Suprapubic skin (tissue), 4 donors: Measurements from ENCODE around the gene ATL1. TPM values are rescaled to one million over a fixed set of nuclear protein-coding genes. Genes with fewer than 3 reads are reported as not detected.
"Not testable (repeated sequence)": the region's sequence is repeated elsewhere in the genome, so short reads cannot be mapped to it uniquely, and the experiment has no call there.

Source experiments
- DNase-seq, 2 donors: peaks; one replicate each; pipeline ENCODE4 v3.0.0-alpha.2; 2019; ENCODE audit warnings: low spot score in 2 of 2
- H3K27ac ChIP-seq: fragments of 200-600 bp; sonication (generic); one replicate; pipeline ENCODE4 v1.5.1; 2019
- H3K27me3 ChIP-seq: fragments of 200-600 bp; sonication (generic); one replicate; pipeline ENCODE4 v1.5.1; 2019
- H3K36me3 ChIP-seq: fragments of 200-600 bp; sonication (generic); one replicate; pipeline ENCODE4 v1.5.1; 2019
- H3K4me1 ChIP-seq: fragments of 200-600 bp; sonication (generic); one replicate; pipeline ENCODE4 v1.5.1; 2019
- H3K4me3 ChIP-seq: fragments of 200-600 bp; sonication (generic); one replicate; pipeline ENCODE4 v1.5.1; 2019; ENCODE audit warnings: mild to moderate bottlenecking
- H3K9me3 ChIP-seq: fragments of 200-600 bp; sonication (generic); one replicate; pipeline ENCODE4 v1.5.1; 2019
- EP300 ChIP-seq: sonication (generic); formaldehyde crosslinking; IDR thresholded peaks from one replicate; pipeline ENCODE4 v1.6.1; 2017; ENCODE audit warnings: antibody characterized with exemption
- POLR2A ChIP-seq, 2 donors: fragments of 450-650 bp; IDR thresholded peaks; one replicate each; pipeline ENCODE4 v1.6.1; 2017; ENCODE audit warnings: antibody characterized with exemption in 2 of 2, mild to moderate bottlenecking in 2 of 2, moderate library complexity in 2 of 2
- POLR2AphosphoS5 ChIP-seq, 3 donors: sonication (generic); formaldehyde crosslinking; IDR thresholded peaks; one replicate each; pipeline ENCODE4 v1.6.1; 2017; ENCODE audit warnings: antibody characterized with exemption in 3 of 3
- WGBS: methylation state at CpG from one replicate; pipeline ENCODE4 v1.1.5; 2018; 5-methylcytosine and 5-hydroxymethylcytosine counted together
- total RNA-seq, 4 donors: library from RNA; depleted of rRNA; stranded (reverse); fragments of >200 nt; gene quantifications; one replicate each; pipeline ENCODE4 v1.1.0, GENCODE V29; 2016
- TF ChIP-seq, protein P1 (sequence below), 2 donors: fragments of 200-600 bp in 1 of 2; fragments of 450-650 bp in 1 of 2; sonication (generic) in 1 of 2; IDR thresholded peaks; one replicate each; pipeline ENCODE4 v1.5.1; 2016 to 2019; ENCODE audit warnings: antibody characterized with exemption in 2 of 2, mild to moderate bottlenecking in 1 of 2, moderate library complexity in 1 of 2

ATL1 gene
- total RNA-seq, 4 donors from 2014 or later = 8.2 to 22.8 (median 14.5) TPM

DNA sequence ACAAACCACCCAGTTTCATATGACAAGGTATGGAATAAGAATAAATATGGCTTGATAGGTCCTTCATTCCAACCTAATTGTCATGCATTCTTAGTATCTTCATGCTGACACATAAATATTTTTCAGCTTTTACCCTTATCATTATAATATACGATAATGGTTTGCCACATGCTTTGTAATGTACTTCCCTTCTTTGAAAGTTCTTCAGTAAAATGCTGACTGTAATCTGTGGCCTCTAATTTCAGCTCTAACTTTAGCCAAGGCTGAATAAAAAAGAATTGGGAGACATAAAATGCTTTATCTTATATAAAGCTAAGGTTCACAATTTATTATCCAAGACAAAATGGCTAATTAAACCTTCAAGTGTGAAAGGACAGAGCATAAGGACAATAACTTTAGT is 24.9 kb upstream of the ATL1 start:
- no peak for TF ChIP-seq EP300
- TF ChIP-seq, protein P1, sequence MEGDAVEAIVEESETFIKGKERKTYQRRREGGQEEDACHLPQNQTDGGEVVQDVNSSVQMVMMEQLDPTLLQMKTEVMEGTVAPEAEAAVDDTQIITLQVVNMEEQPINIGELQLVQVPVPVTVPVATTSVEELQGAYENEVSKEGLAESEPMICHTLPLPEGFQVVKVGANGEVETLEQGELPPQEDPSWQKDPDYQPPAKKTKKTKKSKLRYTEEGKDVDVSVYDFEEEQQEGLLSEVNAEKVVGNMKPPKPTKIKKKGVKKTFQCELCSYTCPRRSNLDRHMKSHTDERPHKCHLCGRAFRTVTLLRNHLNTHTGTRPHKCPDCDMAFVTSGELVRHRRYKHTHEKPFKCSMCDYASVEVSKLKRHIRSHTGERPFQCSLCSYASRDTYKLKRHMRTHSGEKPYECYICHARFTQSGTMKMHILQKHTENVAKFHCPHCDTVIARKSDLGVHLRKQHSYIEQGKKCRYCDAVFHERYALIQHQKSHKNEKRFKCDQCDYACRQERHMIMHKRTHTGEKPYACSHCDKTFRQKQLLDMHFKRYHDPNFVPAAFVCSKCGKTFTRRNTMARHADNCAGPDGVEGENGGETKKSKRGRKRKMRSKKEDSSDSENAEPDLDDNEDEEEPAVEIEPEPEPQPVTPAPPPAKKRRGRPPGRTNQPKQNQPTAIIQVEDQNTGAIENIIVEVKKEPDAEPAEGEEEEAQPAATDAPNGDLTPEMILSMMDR (IDR thresholded peaks at IDR 0.05) = no peak
- TF ChIP-seq POLR2A (IDR thresholded peaks at IDR 0.05) = no peak
- TF ChIP-seq POLR2AphosphoS5 (IDR thresholded peaks at IDR 0.05) = no peak
- 66% methylated on average over 1 of the region's 1 CpG for WGBS
- H3K27ac ChIP-seq = no peak overlapping the region

DNA sequence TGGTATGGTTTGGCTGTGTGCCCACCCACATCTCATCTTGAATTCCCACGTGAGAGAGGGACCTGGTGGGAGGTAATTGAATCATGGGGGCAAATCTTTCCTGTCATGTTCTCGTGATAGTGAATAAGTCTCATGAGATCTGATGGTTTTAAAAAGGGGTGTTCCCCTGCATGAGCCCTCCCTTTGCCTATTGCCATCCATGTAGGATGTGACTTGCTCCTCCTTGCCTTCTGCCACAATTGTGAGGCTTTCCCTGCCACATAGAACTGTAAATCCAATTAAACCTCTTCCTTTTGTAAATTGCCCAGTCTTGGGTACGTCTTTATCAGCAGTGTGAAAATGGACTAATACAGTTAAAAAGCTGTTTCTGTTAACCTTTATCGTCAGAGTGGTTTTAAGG is 21.9 kb upstream of the ATL1 start:
- 58% methylated on average over 4 of the region's 4 CpGs for WGBS

More for the DNA sequence above, 24.9 kb upstream of the ATL1 start:
- H3K9me3 ChIP-seq = no peaks in the 10 kb centered on the region
- no peak overlapping the region for H3K4me3 ChIP-seq
- H3K4me1 ChIP-seq = peaks cover 36% of the 10 kb centered on the region
- DNase-seq = no peak
- H3K27me3 ChIP-seq = no peaks in the 10 kb centered on the region
- H3K36me3 ChIP-seq = no peaks in the 10 kb centered on the region

DNA sequence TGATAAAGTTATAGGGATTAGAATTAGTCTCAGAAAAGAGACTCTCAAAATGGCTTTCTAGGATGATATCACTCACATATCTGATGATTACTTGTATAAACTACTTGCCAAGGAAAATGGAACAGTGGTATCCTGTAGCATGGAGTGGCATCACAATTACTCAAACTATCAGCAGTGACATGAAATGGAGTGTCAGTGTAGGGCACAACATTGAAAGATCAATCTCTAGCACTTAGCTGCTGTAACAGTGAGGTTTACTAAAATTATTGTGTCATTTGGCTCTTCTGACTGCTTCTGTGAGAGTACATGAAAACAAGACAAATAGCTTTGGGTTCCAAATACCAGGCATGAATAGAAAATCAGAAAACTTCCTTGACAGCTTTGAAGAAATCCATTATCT is 20.9 kb upstream of the ATL1 start:
- Histone ChIP-seq H3K36me3 (no peaks in the 10 kb centered on the region), H3K4me3 (no peak overlapping the region), H3K27me3 (no peaks in the 10 kb centered on the region), H3K9me3 (no peaks in the 10 kb centered on the region), H3K27ac (no peak overlapping the region), H3K4me1 (peaks cover 12% of the 10 kb centered on the region)
- TF ChIP-seq POLR2A (IDR thresholded peaks at IDR 0.05) = no peak
- TF ChIP-seq, protein P1 (IDR thresholded peaks at IDR 0.05) = no peak
- no peak for TF ChIP-seq POLR2AphosphoS5 (IDR thresholded peaks at IDR 0.05)
- TF ChIP-seq EP300 = no peak
- no peak for DNase-seq

More for the DNA sequence above, 21.9 kb upstream of the ATL1 start:
- peaks cover 21% of the 10 kb centered on the region for H3K4me1 ChIP-seq
- not testable (repeated sequence) for H3K27me3 ChIP-seq, H3K27ac ChIP-seq, H3K36me3 ChIP-seq, H3K9me3 ChIP-seq, DNase-seq, H3K4me3 ChIP-seq

DNA sequence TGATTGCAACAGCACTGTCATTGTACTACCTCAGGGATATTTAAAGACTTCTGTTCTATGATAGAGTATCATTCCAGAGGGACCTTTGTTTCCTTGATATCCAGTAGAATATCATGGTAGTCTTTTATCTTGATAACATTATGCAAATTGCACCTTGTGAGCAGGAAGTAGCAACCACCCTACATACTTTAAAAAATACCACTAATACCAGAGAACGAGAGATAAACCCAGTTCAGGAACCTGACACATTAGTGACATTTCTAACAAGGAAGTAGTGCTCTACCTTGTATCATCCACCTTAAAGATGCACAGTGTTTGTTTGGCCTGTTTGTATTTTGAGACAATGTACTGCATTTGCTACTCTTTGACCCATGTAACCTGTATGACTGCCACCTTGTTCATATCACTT is 18.8 kb upstream of the ATL1 start:
- Histone ChIP-seq H3K9me3 (no peaks in the 10 kb centered on the region), H3K27me3 (no peaks in the 10 kb centered on the region), H3K27ac (no peak overlapping the region), H3K4me1 (peaks cover 11% of the 10 kb centered on the region), H3K4me3 (no peak overlapping the region), H3K36me3 (no peaks in the 10 kb centered on the region)
- WGBS = 76% methylated on average over 1 of the region's 1 CpG
- no peak for TF ChIP-seq EP300
- TF ChIP-seq POLR2AphosphoS5 (IDR thresholded peaks at IDR 0.05) = no peak
- no peak for TF ChIP-seq POLR2A (IDR thresholded peaks at IDR 0.05)
- TF ChIP-seq, protein P1 (IDR thresholded peaks at IDR 0.05) = no peak
- DNase-seq = no peak

DNA sequence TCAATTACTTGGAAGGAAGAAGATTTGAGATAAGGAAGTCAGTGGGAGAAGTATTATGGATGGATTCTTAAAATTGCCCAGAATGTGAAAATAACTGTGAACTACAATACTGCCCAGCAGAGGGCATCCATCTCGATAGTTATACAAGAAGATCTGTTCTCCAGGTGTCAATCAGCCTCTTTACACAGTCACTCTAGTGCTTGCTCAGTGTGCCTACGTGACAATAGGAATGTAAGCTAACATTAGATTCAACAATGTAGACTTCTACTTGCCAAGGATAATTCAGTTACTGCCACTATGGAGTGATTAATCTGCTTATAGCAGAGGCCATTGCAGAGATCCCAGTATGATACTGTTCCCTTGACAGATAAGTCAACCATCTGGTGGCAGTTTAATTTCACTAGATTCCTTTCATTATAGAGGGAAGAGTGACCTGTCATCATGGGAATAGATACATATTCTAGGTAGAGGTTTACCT is 17.0 kb upstream of the ATL1 start:
- Histone ChIP-seq H3K4me1 (peaks cover 11% of the 10 kb centered on the region), H3K9me3 (no peaks in the 10 kb centered on the region), H3K27ac (no peak overlapping the region), H3K4me3 (no peak overlapping the region), H3K36me3 (no peaks in the 10 kb centered on the region), H3K27me3 (no peaks in the 10 kb centered on the region)
- no peak for DNase-seq
- TF ChIP-seq, protein P1 (IDR thresholded peaks at IDR 0.05) = peak; percentile 37 to 56
- no peak for TF ChIP-seq EP300
- 0% methylated on average over 2 of the region's 2 CpGs for WGBS

DNA sequence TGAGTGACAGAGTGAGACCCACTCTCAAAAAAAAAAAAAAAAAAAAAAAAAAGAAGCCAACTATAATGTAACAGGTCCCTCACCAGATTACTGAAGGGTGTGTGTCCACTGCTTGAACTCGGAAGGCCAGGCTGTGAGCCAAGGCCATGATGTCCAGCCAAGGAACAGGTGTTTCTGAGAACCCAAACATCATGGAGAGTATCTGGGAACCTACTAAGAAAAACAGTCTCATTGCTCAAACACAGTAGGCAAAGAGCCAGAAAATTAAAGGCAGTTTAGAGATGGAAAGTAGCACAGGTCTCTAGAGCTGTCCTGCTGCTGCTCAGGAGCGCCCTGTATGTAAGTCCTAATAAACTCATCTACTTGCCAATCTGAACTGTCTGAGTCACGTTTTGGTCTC is 15.0 kb upstream of the ATL1 start:
- H3K9me3 ChIP-seq = no peaks in the 10 kb centered on the region
- H3K4me1 ChIP-seq = peaks cover 11% of the 10 kb centered on the region
- TF ChIP-seq POLR2AphosphoS5 (IDR thresholded peaks at IDR 0.05) (no peak), POLR2A (IDR thresholded peaks at IDR 0.05) (no peak), EP300 (no peak)
- TF ChIP-seq, protein P1 (IDR thresholded peaks at IDR 0.05) = no peak
- DNase-seq = no peak
- H3K36me3 ChIP-seq = no peaks in the 10 kb centered on the region
- 70% methylated on average over 3 of the region's 3 CpGs for WGBS
- H3K27me3 ChIP-seq = no peaks in the 10 kb centered on the region
- no peak overlapping the region for H3K4me3 ChIP-seq
- no peak overlapping the region for H3K27ac ChIP-seq
